ENCODE results near the gene ADK.

ADK gene

DNA sequence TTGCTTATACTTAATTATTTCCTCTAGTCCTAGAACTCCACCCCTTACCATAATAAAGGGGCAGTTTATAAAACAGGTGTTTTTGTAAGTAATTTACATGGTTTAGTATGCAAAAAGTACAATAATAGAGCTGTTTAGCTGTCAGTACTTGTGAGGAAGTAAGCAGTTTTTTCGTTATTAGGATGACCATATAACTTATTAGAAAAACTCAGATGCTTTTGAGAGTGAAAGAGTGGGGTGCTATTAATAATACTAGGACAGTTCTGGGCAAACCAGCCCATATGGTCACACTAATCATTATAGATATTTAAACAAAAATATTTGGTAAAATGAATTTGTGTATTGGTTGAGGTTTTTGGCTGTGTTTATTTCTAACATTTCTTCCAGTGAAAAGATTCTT, 473.5 kb downstream of the ADK start:
- Histone ChIP-seq H3K27ac (ENCODE audit: low read length) (no peak overlapping the region), H3K27me3 (ENCODE audit: low read depth, low read length) (no peaks in the 10 kb centered on the region), H3K4me1 (ENCODE audit: control insufficient read depth in 1 of 2, insufficient read depth in 2 of 2, low read length in 2 of 2) (no peaks in the 10 kb centered on the region), H3K9me3 (ENCODE audit: control insufficient read depth in 1 of 2, low read length in 2 of 2) (no peaks in the 10 kb centered on the region), H3K36me3 (ENCODE audit: control insufficient read depth in 1 of 2, insufficient read depth in 2 of 2, low read length in 2 of 2) (no peaks in the 10 kb centered on the region), H3K4me3 (ENCODE audit: low read depth in 1 of 2, low read length in 2 of 2) (no peak overlapping the region)

- no peak overlapping the region for H3K27ac ChIP-seq (ENCODE audit: low read length)
- no peaks in the 10 kb centered on the region for H3K9me3 ChIP-seq (ENCODE audit: control insufficient read depth in 1 of 2, low read length in 2 of 2)
- H3K4me3 ChIP-seq (ENCODE audit: low read depth in 1 of 2, low read length in 2 of 2) = no peak overlapping the region
Measured at GRCh38 chr10:74628136-74628535, 477.1 kb downstream of the ADK start.

DNA sequence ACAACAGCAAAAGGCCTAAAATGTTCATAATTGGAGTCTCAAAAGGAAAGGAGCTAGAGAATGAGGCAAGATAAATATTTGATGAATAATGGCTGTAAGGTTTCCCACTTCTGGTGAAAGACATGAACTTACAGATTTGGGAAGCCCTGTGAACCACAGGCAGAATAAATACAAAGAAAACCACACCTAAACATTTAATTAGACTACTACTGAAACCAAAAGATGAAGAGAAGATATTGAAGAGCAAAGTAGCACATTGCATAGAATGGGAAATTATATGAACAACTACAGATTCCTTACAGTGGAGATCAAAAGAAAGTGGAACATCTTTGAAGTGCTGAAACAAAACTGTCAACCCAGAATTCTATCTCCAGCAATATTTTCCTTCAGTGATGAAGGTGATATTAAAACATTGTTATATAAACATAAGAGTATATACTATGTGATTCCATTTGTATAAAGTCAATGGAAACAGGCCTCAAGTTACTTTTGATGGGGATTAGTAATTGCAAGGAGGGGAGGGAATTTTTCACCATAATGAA, 484.0 kb downstream of the ADK start:
- Histone ChIP-seq H3K9me3 (ENCODE audit: control insufficient read depth in 1 of 2, low read length in 2 of 2) (peaks cover 8 to 10% of the 10 kb centered on the region in 2 donors), H3K4me3 (ENCODE audit: low read depth in 1 of 2, low read length in 2 of 2) (no peak overlapping the region), H3K4me1 (ENCODE audit: control insufficient read depth in 1 of 2, insufficient read depth in 2 of 2, low read length in 2 of 2) (peaks cover 0 to 3% of the 10 kb centered on the region in 2 donors), H3K27ac (ENCODE audit: low read length) (no peak overlapping the region), H3K36me3 (ENCODE audit: control insufficient read depth in 1 of 2, insufficient read depth in 2 of 2, low read length in 2 of 2) (no peaks in the 10 kb centered on the region), H3K27me3 (ENCODE audit: low read depth, low read length) (no peaks in the 10 kb centered on the region)

More at GRCh38 chr10:74628136-74628535, 477.1 kb downstream of the ADK start:
- no peaks in the 10 kb centered on the region for H3K4me1 ChIP-seq (ENCODE audit: control insufficient read depth in 1 of 2, insufficient read depth in 2 of 2, low read length in 2 of 2)
- no peaks in the 10 kb centered on the region for H3K27me3 ChIP-seq (ENCODE audit: low read depth, low read length)
- no peaks in the 10 kb centered on the region for H3K36me3 ChIP-seq (ENCODE audit: control insufficient read depth in 1 of 2, insufficient read depth in 2 of 2, low read length in 2 of 2)

- Histone ChIP-seq H3K27ac (ENCODE audit: low read length) (no peak overlapping the region), H3K27me3 (ENCODE audit: low read depth, low read length) (no peaks in the 10 kb centered on the region), H3K9me3 (ENCODE audit: control insufficient read depth in 1 of 2, low read length in 2 of 2) (peaks cover 8 to 10% of the 10 kb centered on the region in 2 donors), H3K4me1 (ENCODE audit: control insufficient read depth in 1 of 2, insufficient read depth in 2 of 2, low read length in 2 of 2) (peaks cover 0 to 8% of the 10 kb centered on the region in 2 donors), H3K36me3 (ENCODE audit: control insufficient read depth in 1 of 2, insufficient read depth in 2 of 2, low read length in 2 of 2) (no peaks in the 10 kb centered on the region), H3K4me3 (ENCODE audit: low read depth in 1 of 2, low read length in 2 of 2) (no peak overlapping the region)
Measured at GRCh38 chr10:74635655-74636054, 484.6 kb downstream of the ADK start.

DNA sequence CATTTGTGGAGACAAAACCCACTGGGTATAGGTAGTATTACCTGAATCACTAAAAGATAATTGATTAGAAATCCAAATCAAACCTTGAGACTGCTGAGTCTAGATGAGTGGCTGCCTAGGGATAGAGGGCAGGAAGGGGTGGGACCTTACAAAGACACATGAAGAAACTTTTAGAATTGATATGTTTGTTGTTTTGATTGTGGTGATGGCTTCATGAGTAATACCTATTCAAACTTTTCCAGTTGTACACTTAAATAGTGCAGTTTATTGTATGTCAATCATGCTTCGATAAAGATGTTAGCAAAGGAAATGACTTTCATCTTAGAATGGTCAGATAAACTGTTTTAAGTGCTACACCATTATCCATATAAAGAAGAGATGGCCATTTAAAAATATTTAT, 486.7 kb downstream of the ADK start:
- Histone ChIP-seq H3K27ac (ENCODE audit: low read length) (no peak overlapping the region), H3K4me1 (ENCODE audit: control insufficient read depth in 1 of 2, insufficient read depth in 2 of 2, low read length in 2 of 2) (peaks cover 0 to 8% of the 10 kb centered on the region in 2 donors), H3K36me3 (ENCODE audit: control insufficient read depth in 1 of 2, insufficient read depth in 2 of 2, low read length in 2 of 2) (no peaks in the 10 kb centered on the region), H3K4me3 (ENCODE audit: low read depth in 1 of 2, low read length in 2 of 2) (no peak overlapping the region), H3K9me3 (ENCODE audit: control insufficient read depth in 1 of 2, low read length in 2 of 2) (peaks cover 8 to 10% of the 10 kb centered on the region in 2 donors), H3K27me3 (ENCODE audit: low read depth, low read length) (no peaks in the 10 kb centered on the region)

GRCh38 chr10:74640134-74640921, 489.3 kb downstream of the ADK start:
- Histone ChIP-seq H3K27ac (ENCODE audit: low read length) (no peak overlapping the region), H3K9me3 (ENCODE audit: control insufficient read depth in 1 of 2, low read length in 2 of 2) (peaks cover 0 to 3% of the 10 kb centered on the region in 2 donors), H3K4me1 (ENCODE audit: control insufficient read depth in 1 of 2, insufficient read depth in 2 of 2, low read length in 2 of 2) (peaks cover 0 to 8% of the 10 kb centered on the region in 2 donors), H3K36me3 (ENCODE audit: control insufficient read depth in 1 of 2, insufficient read depth in 2 of 2, low read length in 2 of 2) (no peaks in the 10 kb centered on the region), H3K27me3 (ENCODE audit: low read depth, low read length) (no peaks in the 10 kb centered on the region), H3K4me3 (ENCODE audit: low read depth in 1 of 2, low read length in 2 of 2) (no peak overlapping the region)

DNA sequence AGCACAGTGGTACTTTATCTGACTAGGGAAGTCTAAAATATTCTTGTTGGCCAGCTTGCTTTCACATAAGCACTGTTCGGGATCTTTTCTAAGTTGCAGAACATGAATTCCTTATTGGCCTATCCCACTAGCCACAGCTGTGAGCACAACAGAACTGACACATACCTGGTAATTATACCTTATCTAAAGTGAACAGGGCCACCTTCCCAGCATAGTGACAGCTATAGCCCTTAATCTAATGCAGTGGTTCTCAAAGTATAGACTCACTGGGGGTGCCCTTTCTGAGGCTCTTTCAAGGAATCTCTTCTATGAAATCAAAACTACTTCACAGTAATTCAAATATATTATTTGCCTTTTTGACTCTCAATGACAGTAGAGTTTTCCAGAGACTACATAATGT, 490.6 kb downstream of the ADK start:
- H3K27me3 ChIP-seq (ENCODE audit: low read depth, low read length) = no peaks in the 10 kb centered on the region
- H3K27ac ChIP-seq (ENCODE audit: low read length) = no peak overlapping the region
- H3K9me3 ChIP-seq (ENCODE audit: control insufficient read depth in 1 of 2, low read length in 2 of 2) = no peaks in the 10 kb centered on the region
- H3K4me1 ChIP-seq (ENCODE audit: control insufficient read depth in 1 of 2, insufficient read depth in 2 of 2, low read length in 2 of 2) = peaks cover 0 to 8% of the 10 kb centered on the region in 2 donors
- no peaks in the 10 kb centered on the region for H3K36me3 ChIP-seq (ENCODE audit: control insufficient read depth in 1 of 2, insufficient read depth in 2 of 2, low read length in 2 of 2)
- no peak overlapping the region for H3K4me3 ChIP-seq (ENCODE audit: low read depth in 1 of 2, low read length in 2 of 2)

GRCh38 chr10:74642901-74643595, 492.0 kb downstream of the ADK start:
- H3K27me3 ChIP-seq (ENCODE audit: low read depth, low read length) = no peaks in the 10 kb centered on the region
- no peaks in the 10 kb centered on the region for H3K9me3 ChIP-seq (ENCODE audit: control insufficient read depth in 1 of 2, low read length in 2 of 2)
- H3K4me3 ChIP-seq (ENCODE audit: low read depth in 1 of 2, low read length in 2 of 2) = no peak overlapping the region
- H3K27ac ChIP-seq (ENCODE audit: low read length) = no peak overlapping the region
- H3K4me1 ChIP-seq (ENCODE audit: control insufficient read depth in 1 of 2, insufficient read depth in 2 of 2, low read length in 2 of 2) = peaks cover 0 to 8% of the 10 kb centered on the region in 2 donors
- H3K36me3 ChIP-seq (ENCODE audit: control insufficient read depth in 1 of 2, insufficient read depth in 2 of 2, low read length in 2 of 2) = no peaks in the 10 kb centered on the region

- H3K4me1 ChIP-seq (ENCODE audit: control insufficient read depth in 1 of 2, insufficient read depth in 2 of 2, low read length in 2 of 2) = peaks cover 0 to 8% of the 10 kb centered on the region in 2 donors
- H3K36me3 ChIP-seq (ENCODE audit: control insufficient read depth in 1 of 2, insufficient read depth in 2 of 2, low read length in 2 of 2) = no peaks in the 10 kb centered on the region
- H3K27me3 ChIP-seq (ENCODE audit: low read depth, low read length) = no peaks in the 10 kb centered on the region
- H3K9me3 ChIP-seq (ENCODE audit: control insufficient read depth in 1 of 2, low read length in 2 of 2) = no peaks in the 10 kb centered on the region
- H3K4me3 ChIP-seq (ENCODE audit: low read depth in 1 of 2, low read length in 2 of 2) = no peak overlapping the region
- H3K27ac ChIP-seq (ENCODE audit: low read length) = no peak overlapping the region
Measured at GRCh38 chr10:74643596-74643975, 492.6 kb downstream of the ADK start.

GRCh38 chr10:74644738-74645137, 493.7 kb downstream of the ADK start:
- no peaks in the 10 kb centered on the region for H3K36me3 ChIP-seq (ENCODE audit: control insufficient read depth in 1 of 2, insufficient read depth in 2 of 2, low read length in 2 of 2)
- H3K4me1 ChIP-seq (ENCODE audit: control insufficient read depth in 1 of 2, insufficient read depth in 2 of 2, low read length in 2 of 2) = peaks cover 0 to 8% of the 10 kb centered on the region in 2 donors
- H3K27me3 ChIP-seq (ENCODE audit: low read depth, low read length) = no peaks in the 10 kb centered on the region
- H3K9me3 ChIP-seq (ENCODE audit: control insufficient read depth in 1 of 2, low read length in 2 of 2) = no peaks in the 10 kb centered on the region
- H3K4me3 ChIP-seq (ENCODE audit: low read depth in 1 of 2, low read length in 2 of 2) = no peak overlapping the region
- H3K27ac ChIP-seq (ENCODE audit: low read length) = no peak overlapping the region

DNA sequence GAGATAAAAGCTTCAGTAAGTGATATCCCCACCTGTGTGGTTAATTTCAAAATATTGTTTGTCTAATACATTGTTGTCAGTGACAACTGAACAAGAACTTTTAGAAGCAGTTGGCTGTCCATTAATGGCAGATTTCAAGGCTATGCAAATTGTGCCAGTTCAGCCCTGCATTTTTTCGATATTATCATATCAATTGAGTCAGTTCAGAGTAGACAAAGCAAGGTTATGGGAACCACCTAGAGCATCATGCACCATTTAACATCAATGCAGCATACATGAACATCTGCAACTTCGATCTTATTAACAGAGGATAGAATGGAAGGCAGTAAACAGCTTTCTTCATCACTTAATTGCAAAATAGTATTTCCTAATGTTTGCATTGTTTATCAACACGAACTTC, 494.7 kb downstream of the ADK start:
- H3K4me3 ChIP-seq (ENCODE audit: low read depth in 1 of 2, low read length in 2 of 2) = no peak overlapping the region
- no peaks in the 10 kb centered on the region for H3K9me3 ChIP-seq (ENCODE audit: control insufficient read depth in 1 of 2, low read length in 2 of 2)
- H3K27me3 ChIP-seq (ENCODE audit: low read depth, low read length) = no peaks in the 10 kb centered on the region
- H3K36me3 ChIP-seq (ENCODE audit: control insufficient read depth in 1 of 2, insufficient read depth in 2 of 2, low read length in 2 of 2) = no peaks in the 10 kb centered on the region
- H3K27ac ChIP-seq (ENCODE audit: low read length) = no peak overlapping the region
- H3K4me1 ChIP-seq (ENCODE audit: control insufficient read depth in 1 of 2, insufficient read depth in 2 of 2, low read length in 2 of 2) = no peaks in the 10 kb centered on the region
